Measurements from ENCODE around the gene COPS8. TPM values are rescaled to one million over a fixed set of nuclear protein-coding genes. Genes with fewer than 3 reads are reported as not detected.

The COPS8 gene
- total and polyA plus RNA-seq, 2 experiments from 2014 or later: 108 to 134 TPM

GRCh38 chr2:237092506-237092905 lies 6.8 kb downstream of the COPS8 start:
- WGBS (ENCODE audit: low lambda C conversion rate, missing lambda C conversion rate): 76% methylated on average over 5 of the region's 5 CpGs
- Histone ChIP-seq H3K4me2 (peak overlapping the region; percentile 21), H4K20me1 (ENCODE audit: insufficient read depth, poor library complexity, severe bottlenecking) (no peaks in the 10 kb centered on the region)

GRCh38 chr2:237092920-237093781 lies 7.5 kb downstream of the COPS8 start:
- H3K79me2 ChIP-seq: peaks cover 42% of the 10 kb centered on the region
- peak overlapping the region; percentile 21 for H3K4me2 ChIP-seq
- peaks cover 3% of the 10 kb centered on the region for H3K36me3 ChIP-seq (replicated peaks; ENCODE audit: insufficient read depth, low read depth)
- H3K27me3 ChIP-seq: no peaks in the 10 kb centered on the region
- no peaks in the 10 kb centered on the region for H3K9me2 ChIP-seq (replicated peaks; ENCODE audit: insufficient read depth)
- H3K4me1 ChIP-seq (ENCODE audit: insufficient read depth): peaks cover under 1% of the 10 kb centered on the region
- H3K4me3 ChIP-seq: no peak overlapping the region
- TF ChIP-seq EZH2 (IDR thresholded peaks at IDR 0.05; ENCODE audit: borderline replicate concordance) (no peak), EZH2phosphoT487 (IDR thresholded peaks at IDR 0.05; ENCODE audit: low read depth, severe bottlenecking, unreplicated experiment) (no peak)
- TF ChIP-seq, protein P1, sequence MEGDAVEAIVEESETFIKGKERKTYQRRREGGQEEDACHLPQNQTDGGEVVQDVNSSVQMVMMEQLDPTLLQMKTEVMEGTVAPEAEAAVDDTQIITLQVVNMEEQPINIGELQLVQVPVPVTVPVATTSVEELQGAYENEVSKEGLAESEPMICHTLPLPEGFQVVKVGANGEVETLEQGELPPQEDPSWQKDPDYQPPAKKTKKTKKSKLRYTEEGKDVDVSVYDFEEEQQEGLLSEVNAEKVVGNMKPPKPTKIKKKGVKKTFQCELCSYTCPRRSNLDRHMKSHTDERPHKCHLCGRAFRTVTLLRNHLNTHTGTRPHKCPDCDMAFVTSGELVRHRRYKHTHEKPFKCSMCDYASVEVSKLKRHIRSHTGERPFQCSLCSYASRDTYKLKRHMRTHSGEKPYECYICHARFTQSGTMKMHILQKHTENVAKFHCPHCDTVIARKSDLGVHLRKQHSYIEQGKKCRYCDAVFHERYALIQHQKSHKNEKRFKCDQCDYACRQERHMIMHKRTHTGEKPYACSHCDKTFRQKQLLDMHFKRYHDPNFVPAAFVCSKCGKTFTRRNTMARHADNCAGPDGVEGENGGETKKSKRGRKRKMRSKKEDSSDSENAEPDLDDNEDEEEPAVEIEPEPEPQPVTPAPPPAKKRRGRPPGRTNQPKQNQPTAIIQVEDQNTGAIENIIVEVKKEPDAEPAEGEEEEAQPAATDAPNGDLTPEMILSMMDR (IDR thresholded peaks at IDR 0.05; ENCODE audit: poor library complexity): peak; percentile 70
- peak overlapping the region; percentile 39 for H3K27ac ChIP-seq
- peak; percentile 76 for DNase-seq (ENCODE audit: low spot score)
- H4K20me1 ChIP-seq (ENCODE audit: insufficient read depth, poor library complexity, severe bottlenecking): no peaks in the 10 kb centered on the region
- no peaks in the 10 kb centered on the region for H3K9me3 ChIP-seq (ENCODE audit: low read depth)
- H2AFZ ChIP-seq: no peak overlapping the region
- 50% methylated on average over 9 of the region's 9 CpGs for WGBS (ENCODE audit: low lambda C conversion rate, missing lambda C conversion rate)

More at GRCh38 chr2:237092506-237092905, 6.8 kb downstream of the COPS8 start:
- Histone ChIP-seq H3K36me3 (replicated peaks; ENCODE audit: insufficient read depth, low read depth) (peaks cover 3% of the 10 kb centered on the region), H3K9me3 (ENCODE audit: low read depth) (no peaks in the 10 kb centered on the region), H3K9me2 (replicated peaks; ENCODE audit: insufficient read depth) (no peaks in the 10 kb centered on the region), H2AFZ (no peak overlapping the region), H3K4me3 (no peak overlapping the region), H3K4me1 (ENCODE audit: insufficient read depth) (no peaks in the 10 kb centered on the region), H3K27ac (peak overlapping the region; percentile 39), H3K79me2 (peaks cover 48% of the 10 kb centered on the region), H3K27me3 (no peaks in the 10 kb centered on the region)
- no peak for TF ChIP-seq EZH2phosphoT487 (IDR thresholded peaks at IDR 0.05; ENCODE audit: low read depth, severe bottlenecking, unreplicated experiment)
- TF ChIP-seq, protein P1 (IDR thresholded peaks at IDR 0.05; ENCODE audit: poor library complexity): no peak
- no peak for TF ChIP-seq EZH2 (IDR thresholded peaks at IDR 0.05; ENCODE audit: borderline replicate concordance)
- no peak for DNase-seq (ENCODE audit: low spot score)

- WGBS (ENCODE audit: low lambda C conversion rate, missing lambda C conversion rate): 90% methylated on average over 4 of the region's 4 CpGs
These were observed 10.5 kb downstream of the COPS8 start for GRCh38 chr2:237096201-237096600.

More at GRCh38 chr2:237096201-237096600, 10.5 kb downstream of the COPS8 start:
- Histone ChIP-seq H3K79me2 (peaks cover 19% of the 10 kb centered on the region), H3K4me3 (no peak overlapping the region), H2AFZ (no peak overlapping the region), H3K27ac (peak overlapping the region; percentile 80), H3K4me2 (no peak overlapping the region), H3K36me3 (replicated peaks; ENCODE audit: insufficient read depth, low read depth) (no peaks in the 10 kb centered on the region), H3K9me3 (ENCODE audit: low read depth) (no peaks in the 10 kb centered on the region), H3K27me3 (no peaks in the 10 kb centered on the region), H3K4me1 (ENCODE audit: insufficient read depth) (peaks cover 5% of the 10 kb centered on the region), H3K9me2 (replicated peaks; ENCODE audit: insufficient read depth) (no peaks in the 10 kb centered on the region), H4K20me1 (ENCODE audit: insufficient read depth, poor library complexity, severe bottlenecking) (no peaks in the 10 kb centered on the region)
- TF ChIP-seq EZH2phosphoT487 (IDR thresholded peaks at IDR 0.05; ENCODE audit: low read depth, severe bottlenecking, unreplicated experiment): no peak
- TF ChIP-seq, protein P1 (IDR thresholded peaks at IDR 0.05; ENCODE audit: poor library complexity): no peak
- TF ChIP-seq EZH2 (IDR thresholded peaks at IDR 0.05; ENCODE audit: borderline replicate concordance): no peak
- DNase-seq (ENCODE audit: low spot score): no peak

Data from hepatocyte (in vitro differentiated cells).